ENCODE results near the gene WNK1. TPM values are rescaled to one million over a fixed set of nuclear protein-coding genes. Genes with fewer than 3 reads are reported as not detected.
A peak's percentile ranks its signal among the peaks of the same experiment; 100 is the strongest.

Gene WNK1
- polyA plus RNA-seq, 1 experiment, result 38.0 TPM

- TF ChIP-seq CTCF (IDR thresholded peaks at IDR 0.05; ENCODE audit: low read depth, low read length), result no peak
- Histone ChIP-seq H3K27ac (ENCODE audit: low read depth, low read length) (no peak overlapping the region), H3K27me3 (ENCODE audit: control insufficient read depth, insufficient read depth, low read length) (no peaks in the 10 kb centered on the region), H3K9me3 (ENCODE audit: control insufficient read depth, insufficient read depth, low read length) (peaks cover 4% of the 10 kb centered on the region; the same call in 1 of the 2 replicates), H3K4me3 (ENCODE audit: low read depth, low read length) (no peak overlapping the region)
- no peak for DNase-seq (ENCODE audit: low read depth, low spot score)
- CTCF ChIA-PET, result interaction anchor here (1.3 to 5.7 kb wide), 8 partner anchors 8 to 179 kb away, joined by 4 to 145 read pairs (median 36); no protein-coding TSS in a partner anchor
- POLR2A ChIA-PET, result no interaction called here
Measured at GRCh38 chr12:749751-750270, 2.6 kb upstream of the WNK1 start.

GRCh38 chr12:750366-751191 lies 1.8 kb upstream of the WNK1 start:
- Histone ChIP-seq H3K27me3 (ENCODE audit: control insufficient read depth, insufficient read depth, low read length) (no peaks in the 10 kb centered on the region), H3K27ac (ENCODE audit: low read depth, low read length) (no peak overlapping the region), H3K9me3 (ENCODE audit: control insufficient read depth, insufficient read depth, low read length) (peaks cover 4% of the 10 kb centered on the region; the same call in 1 of the 2 replicates), H3K4me3 (ENCODE audit: low read depth, low read length) (peak overlapping the region; percentile 40)
- POLR2A ChIA-PET, result interaction anchor here (0.6 kb wide), 1 partner anchor 844 kb away, joined by 3 read pairs; the partner anchor contains the start of gene FBXL14
- no peak for TF ChIP-seq CTCF (IDR thresholded peaks at IDR 0.05; ENCODE audit: low read depth, low read length)
- DNase-seq (ENCODE audit: low read depth, low spot score), result no peak
- CTCF ChIA-PET, result interaction anchor here (0.6 to 5.7 kb wide), 58 partner anchors 9 to 349 kb away, joined by 3 to 145 read pairs (median 4); partner anchors contain the start of gene RAD52

- no peaks in the 10 kb centered on the region for H3K27me3 ChIP-seq (ENCODE audit: control insufficient read depth, insufficient read depth, low read length)
- CTCF ChIA-PET, result interaction anchor here (0.6 to 5.7 kb wide), 73 partner anchors 10 to 529 kb away, joined by 3 to 145 read pairs (median 4); partner anchors contain the start of gene RAD52
- peaks cover 4% of the 10 kb centered on the region; the same call in 1 of the 2 replicates for H3K9me3 ChIP-seq (ENCODE audit: control insufficient read depth, insufficient read depth, low read length)
- peak overlapping the region; percentile 68 for H3K27ac ChIP-seq (ENCODE audit: low read depth, low read length)
- POLR2A ChIA-PET, result interaction anchor here (0.6 to 4.3 kb wide), 6 partner anchors 109 to 843 kb away, joined by 3 to 19 read pairs (median 6); partner anchors contain the start of genes FBXL14 and RAD52
- H3K4me3 ChIP-seq (ENCODE audit: low read depth, low read length), result peak overlapping the region; percentile 64
- TF ChIP-seq CTCF (IDR thresholded peaks at IDR 0.05; ENCODE audit: low read depth, low read length), result peak; percentile 87
- DNase-seq (ENCODE audit: low read depth, low spot score), result peak; percentile 94
Measured at GRCh38 chr12:751192-751998, 984 bp upstream of the WNK1 start.

DNA sequence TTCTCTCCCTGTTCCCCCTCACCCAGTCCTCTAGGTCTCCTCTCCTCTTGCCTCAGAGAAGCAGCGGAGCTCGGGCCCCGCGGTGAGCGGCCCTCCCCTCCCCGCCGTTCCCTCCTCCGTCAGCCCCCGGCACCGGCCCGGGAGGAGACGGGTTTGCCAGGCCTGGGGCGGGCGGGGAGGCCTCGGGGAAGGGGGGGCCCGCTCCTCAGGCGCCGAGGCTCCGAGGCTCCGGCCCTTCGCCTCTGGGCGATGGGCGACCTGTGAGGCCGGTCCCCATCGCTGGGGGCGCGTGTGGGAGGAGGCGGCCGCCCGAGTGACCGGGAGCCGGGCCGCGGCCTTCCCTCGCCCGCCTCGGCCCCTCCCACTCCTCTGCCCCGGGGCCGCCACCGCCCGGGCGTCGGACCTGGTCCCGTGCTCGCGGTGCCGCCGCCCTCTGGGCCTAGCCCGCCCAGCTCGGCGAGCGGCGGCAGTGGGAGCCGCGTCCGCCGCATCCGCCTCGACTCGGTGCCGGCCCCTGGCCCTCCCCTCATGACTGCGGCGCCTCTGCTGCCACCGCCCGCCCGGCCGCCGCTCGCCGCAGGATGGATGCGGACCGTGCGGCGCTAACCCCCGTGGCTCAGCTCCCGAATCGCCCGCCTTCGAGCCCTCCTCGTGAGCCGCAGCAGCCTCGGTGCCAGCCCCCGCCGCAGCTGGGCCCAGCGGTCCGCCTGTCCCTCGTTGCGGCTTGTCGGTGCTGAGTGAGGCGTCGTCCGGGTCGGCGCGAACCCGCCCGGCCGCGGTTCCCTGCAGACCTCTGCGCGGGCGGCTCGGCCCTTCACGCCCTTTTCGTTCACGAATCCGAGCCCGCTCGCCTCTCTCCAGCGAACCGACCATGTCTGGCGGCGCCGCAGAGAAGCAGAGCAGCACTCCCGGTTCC lies 574 bp downstream of the WNK1 start:
- TF ChIP-seq CTCF (IDR thresholded peaks at IDR 0.05; ENCODE audit: low read depth, low read length), result no peak; the same call in 1 of the 2 replicates
- POLR2A ChIA-PET, result interaction anchor here (0.6 to 4.3 kb wide), 4 partner anchors 71 to 196 kb away, joined by 5 to 19 read pairs (median 8); partner anchors contain the start of gene RAD52
- peaks cover 4% of the 10 kb centered on the region; the same call in 1 of the 2 replicates for H3K9me3 ChIP-seq (ENCODE audit: control insufficient read depth, insufficient read depth, low read length)
- peak overlapping the region; percentile 83 for H3K4me3 ChIP-seq (ENCODE audit: low read depth, low read length)
- H3K27ac ChIP-seq (ENCODE audit: low read depth, low read length), result peak overlapping the region; percentile 73
- CTCF ChIA-PET, result interaction anchor here (1.1 to 5.7 kb wide), 9 partner anchors 11 to 183 kb away, joined by 3 to 145 read pairs (median 31); no protein-coding TSS in a partner anchor
- H3K27me3 ChIP-seq (ENCODE audit: control insufficient read depth, insufficient read depth, low read length), result no peaks in the 10 kb centered on the region
- no peak for DNase-seq (ENCODE audit: low read depth, low spot score)
